ENCODE data around the gene ZNF70.

Gene ZNF70

DNA sequence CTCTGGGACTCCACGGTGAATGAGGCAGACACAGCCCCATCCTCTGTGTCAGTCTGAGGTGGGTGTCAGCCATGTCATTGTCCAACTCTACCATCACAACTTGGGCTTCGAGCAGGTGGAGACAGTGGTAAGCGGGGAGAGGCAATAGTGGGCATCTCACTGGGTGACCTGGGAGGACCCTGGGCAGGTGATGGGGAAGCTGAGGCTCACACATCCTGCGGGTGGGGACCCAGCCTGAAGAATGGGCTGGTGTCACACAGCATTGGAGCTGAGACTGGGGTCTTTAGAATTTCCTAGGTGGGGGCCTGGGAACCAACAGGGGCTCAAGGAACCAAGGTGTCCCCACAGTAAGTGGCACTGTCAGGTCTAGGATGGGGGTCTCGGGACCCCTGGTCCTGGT is 28.8 kb upstream of the ZNF70 start:
- DNase-seq: no peak

DNA sequence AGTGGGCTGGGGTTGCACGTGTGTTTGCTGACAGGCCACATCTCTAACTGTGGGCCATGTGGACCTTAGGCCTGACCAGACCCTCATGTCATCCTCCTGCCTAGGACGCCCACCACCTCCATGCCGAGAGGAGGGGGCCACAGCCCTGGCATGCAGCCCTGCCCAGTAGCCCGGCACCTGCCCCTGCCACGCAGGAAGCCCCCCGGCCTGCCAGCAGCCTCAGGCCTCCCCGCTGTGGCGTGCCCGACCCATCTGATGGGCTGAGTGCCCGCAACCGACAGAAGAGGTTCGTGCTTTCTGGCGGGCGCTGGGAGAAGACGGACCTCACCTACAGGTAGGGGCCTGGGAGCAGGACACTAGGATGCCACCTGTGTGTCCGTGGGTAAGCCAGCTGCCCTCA is 28.2 kb upstream of the ZNF70 start:
- DNase-seq: no peak

DNA sequence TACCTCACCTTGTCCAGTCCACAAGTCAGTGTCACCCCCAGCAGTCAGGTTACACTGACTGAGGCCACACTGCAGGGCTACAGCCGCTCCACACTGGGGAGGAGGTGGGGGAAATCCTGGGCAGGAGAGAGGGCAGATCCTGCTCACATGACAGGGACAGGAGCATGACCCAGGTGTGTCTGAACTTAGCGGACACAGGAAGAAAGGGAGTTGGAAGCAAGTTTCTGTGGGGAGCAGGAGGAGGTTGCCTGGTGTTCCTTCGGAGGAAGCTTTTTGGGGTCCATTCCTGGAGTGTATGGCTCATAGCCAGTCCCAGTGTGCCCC is 27.6 kb upstream of the ZNF70 start:
- DNase-seq: no peak

DNA sequence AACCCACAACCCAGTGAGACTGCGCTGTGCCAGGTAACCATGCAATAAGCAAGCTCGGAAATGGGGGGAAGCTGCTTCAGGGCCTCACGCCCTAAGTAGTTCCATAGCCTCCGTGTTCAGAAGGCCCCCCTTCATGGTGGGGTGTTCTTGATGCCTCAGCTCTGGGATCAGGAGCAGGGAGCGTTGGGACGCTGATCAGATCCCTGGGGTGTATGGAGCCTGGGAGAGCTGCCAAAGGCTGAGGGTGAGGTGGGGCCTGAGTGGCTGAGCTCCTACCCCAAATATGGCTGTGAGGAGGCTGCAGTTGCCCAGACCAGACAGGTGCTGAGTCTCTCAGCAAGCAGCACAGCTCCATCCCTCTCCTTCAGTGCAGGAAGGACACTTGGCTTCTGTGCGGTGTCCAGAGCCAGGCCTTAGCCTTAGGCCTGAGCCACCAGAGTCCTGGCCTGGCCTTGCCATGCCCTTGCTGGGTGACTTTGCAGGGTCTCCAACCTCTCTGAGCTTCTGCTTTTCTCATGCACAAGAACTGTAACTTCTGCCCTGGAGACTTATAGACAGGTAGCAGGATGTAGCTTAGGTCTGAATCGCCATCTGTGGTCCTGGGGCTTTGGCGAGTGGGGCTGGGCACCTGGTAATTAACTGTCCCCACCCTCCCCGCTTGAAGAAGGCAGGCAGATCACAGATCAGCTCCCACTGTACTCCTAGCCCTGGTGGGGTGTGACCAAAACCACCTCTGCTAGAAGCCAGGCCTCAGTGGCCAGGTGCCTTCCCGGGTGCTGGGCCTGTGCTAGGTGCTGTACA is 27.1 kb upstream of the ZNF70 start:
- no peak for DNase-seq

DNA sequence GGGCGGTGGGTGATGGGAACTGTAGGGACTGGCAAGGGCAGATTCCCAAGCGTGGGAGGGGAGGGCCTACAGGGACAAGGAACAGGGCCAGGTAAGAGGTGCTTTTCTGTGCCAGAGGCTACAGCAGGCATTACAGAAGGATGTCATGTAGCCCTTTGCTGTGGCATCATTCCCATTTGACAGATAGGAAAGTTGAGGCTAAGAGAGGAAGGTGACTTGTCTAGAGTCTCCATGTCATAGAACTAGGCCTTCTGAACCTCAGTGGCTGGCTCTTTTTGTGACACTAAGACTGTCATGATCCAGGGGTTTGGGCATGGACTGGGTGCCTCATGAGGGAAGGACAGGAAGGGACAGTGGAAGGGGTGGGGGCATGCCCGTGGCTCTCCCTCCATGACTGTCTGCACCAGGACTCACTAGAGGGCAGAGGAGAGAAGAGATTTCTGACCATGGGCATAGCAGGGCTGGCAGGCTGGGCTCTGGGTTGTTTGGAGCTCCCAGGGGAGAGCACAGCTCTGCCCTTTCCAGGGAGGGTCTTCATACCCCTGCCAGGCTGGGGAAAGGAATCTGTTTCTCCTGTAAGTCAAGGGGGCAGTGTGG is 25.0 kb upstream of the ZNF70 start:
- no peak for DNase-seq

DNA sequence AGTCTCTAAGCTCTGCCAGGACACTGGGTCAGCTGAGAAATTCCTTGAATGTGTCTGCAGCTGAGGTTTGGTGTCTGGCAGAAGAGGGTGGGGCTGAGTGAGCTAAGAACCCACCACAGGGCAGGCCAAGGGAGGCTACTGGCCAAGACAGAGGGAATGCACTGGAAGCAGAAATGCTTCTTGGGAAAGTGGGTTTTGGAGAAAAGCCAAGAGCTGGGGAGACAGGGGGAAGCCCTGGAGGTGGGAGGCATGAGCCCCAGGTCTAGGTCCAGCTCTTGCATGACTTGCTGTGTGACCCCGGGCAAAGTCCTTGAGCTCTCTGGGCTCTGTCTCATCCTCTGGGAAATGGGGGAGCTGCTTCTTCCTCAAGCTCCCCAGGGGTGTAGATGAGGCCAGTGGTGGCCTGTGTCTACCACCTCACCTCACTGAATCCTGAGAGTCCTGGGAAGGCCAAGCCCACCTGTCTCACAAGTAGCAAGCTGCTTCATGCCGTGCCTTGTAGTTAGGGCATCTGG is 24.1 kb upstream of the ZNF70 start:
- no peak for DNase-seq

DNA sequence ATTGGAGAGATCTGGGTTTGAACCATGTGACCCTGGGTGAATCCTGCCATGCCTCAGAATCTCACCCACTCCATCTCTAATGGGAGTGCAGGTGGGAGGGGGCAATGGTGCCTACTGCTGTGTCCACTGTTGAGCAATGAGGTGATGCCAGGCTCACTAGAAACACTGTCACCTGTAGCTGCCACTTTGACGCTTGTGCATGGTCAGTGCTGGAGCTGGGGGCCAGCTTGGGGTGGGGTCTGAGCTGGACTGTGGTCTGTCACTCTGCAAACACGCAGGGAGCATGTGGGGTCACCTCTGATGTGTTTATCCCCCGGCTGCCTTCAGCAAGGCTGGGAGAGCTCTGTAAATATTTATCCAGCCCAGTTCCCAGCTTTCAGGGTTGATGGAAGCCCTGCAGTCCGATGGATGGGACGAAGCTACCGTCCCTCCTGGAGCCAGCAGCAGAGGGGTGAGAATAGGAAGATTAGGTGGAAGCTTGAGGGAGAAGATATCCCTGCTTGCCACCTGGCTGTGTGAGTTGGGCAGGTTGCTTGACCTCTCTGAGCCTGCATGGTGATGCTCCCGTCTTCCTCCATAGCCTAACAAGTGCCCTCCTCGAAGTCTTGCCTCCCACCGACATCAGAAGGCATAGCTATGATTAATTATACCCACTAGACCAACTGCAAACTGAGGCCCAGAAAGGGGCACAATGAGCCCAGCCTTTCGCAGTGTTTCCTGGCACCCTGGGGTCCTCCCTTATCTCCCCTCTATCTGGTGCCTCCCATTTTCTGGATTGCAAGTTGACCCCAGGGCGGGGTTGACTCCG is 23.4 kb upstream of the ZNF70 start:
- DNase-seq: no peak

DNA sequence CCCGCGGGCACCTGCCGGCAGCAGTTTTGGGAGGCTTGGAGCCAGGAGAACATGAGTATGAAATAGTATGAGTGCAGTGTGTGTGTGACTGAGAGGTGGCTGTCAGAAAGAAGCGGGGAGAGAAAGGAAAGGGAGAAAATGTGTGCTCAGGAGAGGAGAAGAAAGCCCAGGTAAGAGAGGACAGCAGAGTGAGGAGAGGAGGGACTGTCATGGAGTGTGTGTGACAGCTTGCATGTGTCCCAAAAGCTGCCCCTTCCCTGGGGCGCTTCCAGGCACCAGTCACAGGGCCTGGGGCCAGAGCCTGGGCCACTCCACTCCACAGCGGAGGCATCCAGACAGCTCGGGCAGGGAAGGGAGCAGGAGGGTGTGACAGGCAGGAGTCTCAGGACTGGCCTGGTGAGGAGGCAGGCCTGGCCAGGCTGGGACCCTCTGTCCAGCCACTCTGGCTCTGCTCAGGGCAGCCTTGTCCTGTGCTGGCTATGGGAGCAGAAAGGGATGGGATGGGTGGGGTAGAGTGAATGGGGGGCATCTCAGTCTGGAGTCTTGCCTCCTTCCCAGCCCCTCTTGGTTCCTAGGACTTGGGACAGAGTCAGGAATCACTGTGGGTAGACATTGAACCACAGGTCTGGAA is 22.7 kb upstream of the ZNF70 start:
- DNase-seq: no peak

DNA sequence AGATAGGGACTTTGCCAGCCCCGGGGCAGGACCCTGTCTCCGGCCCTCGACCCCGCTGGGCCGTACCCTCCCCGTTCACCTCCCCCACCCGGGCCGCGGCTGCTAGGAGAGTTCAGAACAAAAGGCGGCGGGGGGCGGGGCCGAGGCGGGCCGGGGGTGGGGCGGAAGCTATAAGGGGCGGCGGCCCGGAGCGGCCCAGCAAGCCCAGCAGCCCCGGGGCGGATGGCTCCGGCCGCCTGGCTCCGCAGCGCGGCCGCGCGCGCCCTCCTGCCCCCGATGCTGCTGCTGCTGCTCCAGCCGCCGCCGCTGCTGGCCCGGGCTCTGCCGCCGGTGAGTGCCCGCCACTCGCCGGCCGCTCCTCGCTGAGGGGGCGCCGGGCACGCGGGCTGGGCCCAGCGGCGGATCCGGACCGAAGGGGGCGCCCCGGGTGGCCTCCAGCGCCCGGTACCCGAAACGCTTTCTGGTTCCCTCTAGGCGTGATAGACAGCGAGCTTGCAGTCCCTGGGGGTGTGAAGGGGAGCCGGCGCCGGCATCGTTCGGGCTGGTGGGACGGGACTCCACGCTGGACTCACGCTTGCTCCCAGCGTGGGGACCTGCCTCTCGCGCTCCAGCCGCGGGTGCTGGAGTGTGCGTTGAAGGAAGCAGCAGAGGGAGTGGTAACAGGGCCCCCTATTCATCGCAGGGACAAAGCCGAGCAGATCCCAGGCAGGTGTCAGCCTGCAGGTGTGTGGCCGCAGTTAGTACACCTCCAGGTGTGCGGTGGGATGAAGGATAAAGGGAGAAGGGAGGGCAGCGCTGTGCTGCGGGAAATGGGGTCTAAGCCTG is 21.9 kb upstream of the ZNF70 start, which contains the start of gene MMP11:
Gene MMP11, plus strand, starts transcription at position 201 of the 825 bp plus-strand sequence. Its CDS starts 22 bp downstream, at position 223.
- peak in 8 of 51 donors; percentile 18 to 39 (median 24) for DNase-seq

DNA sequence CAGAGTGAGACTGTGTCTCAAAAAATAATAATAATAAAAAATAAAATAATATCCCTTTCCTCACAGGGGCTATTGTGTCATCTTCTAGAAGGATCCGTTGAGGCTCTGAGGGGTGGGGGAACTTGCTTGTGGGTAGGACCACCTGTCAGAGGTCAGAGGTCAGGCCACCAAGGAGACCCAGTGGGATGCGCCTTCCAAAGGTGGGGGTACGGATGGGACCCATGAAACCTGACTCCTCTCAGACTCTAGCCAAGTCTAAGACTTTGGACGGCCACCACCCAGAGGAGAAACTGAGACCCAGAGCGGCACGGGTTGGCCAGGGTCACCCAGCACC is 21.4 kb upstream of the ZNF70 start:
- no peak for DNase-seq

DNA sequence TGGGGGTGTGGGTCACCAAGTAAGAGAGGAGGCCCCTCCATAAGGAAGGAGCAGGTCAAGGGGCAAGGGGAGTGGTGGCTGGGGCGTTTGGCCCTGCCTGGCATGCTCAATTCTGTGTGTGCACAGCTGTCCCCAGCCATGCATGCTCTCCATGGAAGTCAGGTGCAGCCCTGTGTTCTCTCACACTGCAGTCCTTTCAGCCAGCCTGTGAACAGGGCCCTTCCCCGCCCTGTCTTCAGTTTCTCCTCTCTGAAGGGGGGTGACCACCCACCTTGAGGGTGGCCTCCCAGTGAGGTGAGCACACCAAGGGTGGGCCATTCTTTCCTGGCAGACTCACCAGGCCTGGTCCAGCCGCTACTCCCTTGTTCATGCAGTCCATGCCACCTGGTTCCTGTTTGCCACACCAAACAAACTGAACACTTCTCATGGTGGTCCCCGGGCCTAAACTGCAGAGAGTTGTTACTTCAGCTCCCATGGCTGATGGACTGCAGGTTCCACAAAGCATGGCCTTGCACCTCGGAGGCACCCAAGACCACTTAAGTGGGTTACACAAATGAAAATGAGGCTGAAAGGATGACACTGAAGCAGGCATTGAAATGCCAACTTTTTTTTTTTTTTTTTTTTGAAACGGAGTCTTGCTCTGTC is 18.5 kb upstream of the ZNF70 start:
- DNase-seq: no peak

DNA sequence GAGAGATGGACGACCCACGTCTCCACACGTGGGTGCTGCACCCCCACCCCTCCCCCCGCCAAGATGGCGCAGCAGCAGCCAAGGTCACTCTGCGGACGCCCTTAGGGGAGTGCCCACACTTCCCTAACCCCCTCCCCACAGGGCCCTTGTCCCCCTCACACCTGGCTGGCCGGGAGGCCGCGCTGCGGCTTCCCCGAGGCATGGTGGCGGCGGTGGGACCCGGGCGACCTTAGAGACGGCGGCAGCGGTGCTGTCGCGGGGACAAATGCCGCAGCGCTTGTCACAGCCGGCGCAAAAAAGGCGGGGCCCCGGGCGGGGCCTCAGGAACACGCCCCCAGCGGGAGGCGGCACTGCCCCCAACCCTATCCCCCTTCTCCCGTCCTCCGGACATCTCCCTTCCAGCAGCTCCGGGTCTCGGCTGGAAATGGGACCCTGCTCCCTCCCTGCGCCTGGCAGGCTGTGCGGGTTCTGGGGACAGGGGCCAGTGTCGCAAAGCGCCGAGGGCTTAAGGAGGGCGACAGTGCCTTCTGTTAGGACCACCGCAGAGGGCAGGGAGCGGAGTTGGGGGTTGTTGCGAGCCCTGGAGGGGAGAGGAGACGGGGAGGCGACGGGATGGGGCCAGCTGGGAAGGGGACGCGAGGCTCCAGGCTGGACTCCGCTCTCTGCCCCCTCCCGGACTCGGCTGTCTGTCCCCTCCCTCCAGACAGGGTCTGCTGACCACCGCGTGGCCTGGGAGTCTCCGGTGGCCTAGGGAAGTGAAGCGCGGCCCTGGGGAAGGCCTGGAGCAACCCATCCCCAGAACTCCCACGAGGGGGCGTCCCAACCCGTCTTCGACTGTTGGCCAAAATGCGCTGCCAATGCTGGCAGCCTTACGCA is 17.0 kb upstream of the ZNF70 start, which contains the start of gene CHCHD10:
Gene CHCHD10, minus strand, starts transcription at position 300 of the 876 bp plus-strand sequence. Its CDS starts 98 bp downstream, at position 202.
- peak; percentile 48 to 91 (median 84) for DNase-seq

DNA sequence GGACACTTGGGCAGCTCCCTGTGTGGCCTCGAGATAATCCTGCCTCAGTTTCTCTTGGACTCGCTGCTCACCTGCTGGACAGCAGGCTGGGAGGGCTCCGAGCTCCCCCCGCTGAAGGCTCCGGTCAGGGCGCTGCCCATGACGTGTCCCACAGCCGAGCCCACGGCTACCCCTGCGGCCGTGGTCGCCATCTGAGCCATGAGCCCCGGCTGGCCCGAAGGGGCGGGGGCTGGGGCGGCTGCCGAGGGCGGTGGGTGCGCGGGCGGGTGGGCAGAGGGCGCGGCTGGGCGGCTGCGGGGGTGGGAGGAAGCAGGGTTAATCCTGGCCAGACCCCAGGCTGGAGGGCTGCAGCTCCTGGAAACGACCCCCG is 16.4 kb upstream of the ZNF70 start:
- DNase-seq: peak in 1 of 51 donors; percentile 43

DNA sequence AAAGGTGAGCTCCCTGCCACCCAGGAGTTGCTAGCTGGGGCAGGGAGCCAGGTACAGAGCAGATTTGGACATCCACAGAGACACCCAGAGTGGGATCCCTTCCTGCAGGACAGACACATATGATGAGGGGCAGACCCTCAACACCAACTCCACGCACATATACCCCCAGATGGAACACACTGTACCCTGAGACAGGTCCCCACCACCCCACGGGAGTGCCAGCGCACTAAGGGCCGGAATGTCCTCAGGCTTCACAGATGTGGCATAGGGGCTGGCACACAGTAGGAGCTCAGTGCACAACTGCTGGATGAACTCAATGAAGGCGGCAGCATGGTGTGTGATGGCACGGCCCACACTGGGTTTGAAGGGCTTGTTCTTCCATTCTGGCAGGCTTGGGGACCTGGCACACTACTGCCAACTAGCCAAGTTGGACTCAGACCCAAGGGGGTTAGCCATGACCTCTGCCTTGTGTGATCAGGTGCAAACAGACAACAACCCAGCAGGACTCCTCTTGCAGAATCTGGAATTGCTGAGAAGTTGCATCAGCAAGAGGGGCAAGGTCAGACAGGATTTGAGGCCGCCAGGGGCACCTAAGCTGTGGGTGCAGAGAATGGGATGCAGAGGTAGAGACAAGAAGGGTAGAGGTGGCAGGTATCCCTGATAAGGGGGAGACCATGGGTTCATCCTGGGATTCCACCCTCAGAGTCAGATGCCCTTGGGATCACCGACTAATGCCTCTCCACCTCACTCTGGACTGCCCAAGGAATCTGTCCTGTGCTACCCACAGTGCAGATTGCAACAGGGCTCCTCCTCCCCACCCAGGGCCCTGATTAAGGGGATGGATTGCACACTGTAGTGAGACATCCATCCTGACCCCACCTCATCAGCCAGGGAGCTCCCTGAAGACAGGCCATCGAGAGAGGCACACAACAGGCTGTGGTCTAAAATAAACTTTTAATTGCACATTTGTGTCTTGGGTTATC is 14.3 kb upstream of the ZNF70 start:
- DNase-seq: no peak

DNA sequence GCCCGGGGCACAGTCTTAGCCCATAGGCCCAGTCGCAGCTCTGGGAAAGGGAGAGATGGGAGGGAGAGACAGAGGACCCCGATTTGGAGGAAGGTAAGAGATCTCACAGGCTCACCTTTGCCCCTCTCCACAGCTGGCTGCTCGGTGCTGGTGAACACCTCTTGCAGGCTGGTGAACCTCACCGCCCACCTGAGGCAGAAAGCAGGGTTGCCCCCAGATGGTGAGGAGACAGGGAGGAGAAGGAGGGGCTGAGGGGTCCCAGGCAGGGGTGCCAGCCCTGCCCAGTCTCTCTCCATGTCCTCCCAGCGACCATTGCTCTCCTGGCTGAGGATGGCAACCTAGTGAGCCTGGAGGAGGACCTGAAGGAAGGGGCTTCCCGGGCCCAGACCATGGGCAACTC is 13.0 kb upstream of the ZNF70 start:
- no peak for DNase-seq

DNA sequence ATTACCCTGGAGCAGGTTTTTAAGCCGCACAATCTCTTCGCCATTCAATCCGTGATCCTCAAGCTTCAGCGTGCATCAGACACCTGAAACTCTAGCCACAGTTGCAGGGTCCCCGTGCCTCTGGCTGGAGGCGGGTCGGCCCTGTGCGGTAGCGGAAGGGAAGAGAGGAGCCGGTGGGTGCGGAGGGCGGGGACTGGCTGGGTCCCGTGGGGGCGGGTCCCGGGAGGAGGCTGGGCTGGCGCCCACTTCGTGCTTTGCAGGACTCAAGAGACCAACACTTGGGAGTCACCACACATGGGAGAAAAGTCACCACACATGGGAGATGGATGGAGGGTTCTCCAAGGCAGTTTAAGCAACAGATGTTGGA is 12.7 kb upstream of the ZNF70 start:
- peak in 4 of 51 donors; percentile 7 to 36 (median 18) for DNase-seq

DNA sequence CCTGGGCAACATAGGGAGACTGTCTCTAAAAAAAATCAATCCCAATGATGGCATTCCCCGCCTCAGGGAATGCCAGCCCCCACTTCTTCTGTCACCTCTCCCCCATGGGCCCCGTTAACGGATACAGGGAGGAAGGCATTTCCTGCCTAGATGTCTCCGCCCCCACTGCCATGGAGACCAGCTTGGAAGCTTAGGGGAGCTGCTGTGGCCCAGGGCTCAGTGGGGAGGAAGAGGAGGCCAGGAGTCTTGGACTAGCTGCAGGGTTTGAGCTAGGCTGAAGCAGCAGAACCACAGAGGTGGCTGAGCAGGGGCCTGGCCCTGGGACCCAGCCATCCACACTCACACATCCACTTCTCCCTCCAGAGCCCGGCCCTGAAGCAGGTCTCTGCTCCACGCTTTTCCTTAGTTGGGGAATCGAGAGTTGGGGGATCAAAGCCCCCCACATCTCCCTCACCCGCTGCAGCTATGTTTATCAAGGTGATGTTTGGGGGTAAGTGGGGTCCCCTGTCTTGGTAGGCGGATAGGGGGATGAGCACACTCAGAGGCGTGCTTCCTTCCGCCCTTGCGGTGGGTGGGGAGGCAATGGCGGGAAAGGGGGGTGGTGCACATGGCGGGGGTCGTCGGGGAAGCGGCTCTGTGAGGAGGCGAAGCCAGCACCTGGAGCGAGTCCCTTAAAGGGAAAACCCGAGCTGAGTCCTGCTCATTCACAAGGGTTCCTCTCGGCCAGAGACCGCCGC is 12.1 kb upstream of the ZNF70 start, which contains the start of gene C22orf15:
Gene C22orf15, plus strand, starts transcription at position 149 of the 737 bp plus-strand sequence. Its CDS starts 317 bp downstream, at position 466.
- DNase-seq: no peak
